GM12892 (cell line): ENCODE measurements around the gene DIS3.
"Not testable (repeated sequence)": the region's sequence is repeated elsewhere in the genome, so short reads cannot be mapped to it uniquely, and the experiment has no call there.

Source experiments
- DNase-seq: peaks from one replicate; pipeline ENCODE4 v3.0.0; 2011; ENCODE audit not compliant: insufficient read length
- FAIRE-seq: peaks from 2 replicates; lab custom pipeline; 2011; peaks lifted over from hg19 to GRCh38; lab: Jason Lieb, UNC
- POLR2A ChIP-seq: IDR thresholded peaks from 2 replicates; pipeline ENCODE4 v1.6.1; 2011; ENCODE audit warnings: low read depth, low read length, control low read depth
- POLR2AphosphoS5 ChIP-seq: IDR thresholded peaks from 2 replicates; pipeline ENCODE4 v1.6.1; 2011; ENCODE audit warnings: low read depth, low read length, control low read depth
- TAF1 ChIP-seq: IDR thresholded peaks from 2 replicates; pipeline ENCODE4 v1.6.1; 2011; ENCODE audit warnings: low read depth, mild to moderate bottlenecking, control low read depth, low read length, borderline replicate concordance

The DIS3 gene

GRCh38 chr13:72788831-72789230 lies 7.1 kb upstream of the DIS3 start:
- peak; percentile 60 for FAIRE-seq
- no peak for DNase-seq
- TF ChIP-seq POLR2AphosphoS5 (no peak), POLR2A (no peak), TAF1 (no peak)

- not testable (repeated sequence) for DNase-seq, FAIRE-seq
These were observed 3.0 kb upstream of the DIS3 start for GRCh38 chr13:72784679-72785078.

GRCh38 chr13:72782717-72783116 lies 1.0 kb upstream of the DIS3 start:
- DNase-seq (no peak), FAIRE-seq (no peak)
- TF ChIP-seq POLR2A = no peak
- TF ChIP-seq TAF1 = no peak
- no peak for TF ChIP-seq POLR2AphosphoS5

- TF ChIP-seq POLR2A (no peak), POLR2AphosphoS5 (no peak), TAF1 (no peak)
- peak; percentile 33 for FAIRE-seq
- DNase-seq = no peak
These were observed 7.7 kb downstream of the DIS3 start for GRCh38 chr13:72774019-72774418.

- no peak for FAIRE-seq
- DNase-seq = no peak
- TF ChIP-seq POLR2AphosphoS5 (no peak), TAF1 (no peak), POLR2A (no peak)
These were observed 18.3 kb downstream of the DIS3 start for GRCh38 chr13:72763411-72763810.

GRCh38 chr13:72760189-72760588 lies 21.5 kb downstream of the DIS3 start:
- DNase-seq (no peak), FAIRE-seq (peak; percentile 14)
- TF ChIP-seq TAF1 (no peak), POLR2A (no peak), POLR2AphosphoS5 (no peak)

- DNase-seq (no peak), FAIRE-seq (no peak)
- TF ChIP-seq POLR2A (no peak), TAF1 (no peak), POLR2AphosphoS5 (no peak)
These were observed 23.7 kb downstream of the DIS3 start for GRCh38 chr13:72757792-72758535.

GRCh38 chr13:72754111-72754510 lies 27.6 kb downstream of the DIS3 start:
- DNase-seq (no peak), FAIRE-seq (no peak)
- TF ChIP-seq TAF1 (no peak), POLR2AphosphoS5 (no peak), POLR2A (no peak)

GRCh38 chr13:72751220-72751619 lies 30.5 kb downstream of the DIS3 start:
- DNase-seq (no peak), FAIRE-seq (no peak)
- TF ChIP-seq POLR2A (no peak), POLR2AphosphoS5 (no peak), TAF1 (no peak)

GRCh38 chr13:72745260-72745659 lies 36.4 kb downstream of the DIS3 start:
- DNase-seq (no peak), FAIRE-seq (no peak)
- TF ChIP-seq POLR2AphosphoS5 (no peak), POLR2A (no peak), TAF1 (no peak)

GRCh38 chr13:72740015-72740414 lies 41.7 kb downstream of the DIS3 start:
- FAIRE-seq (no peak), DNase-seq (no peak)
- TF ChIP-seq TAF1 (no peak), POLR2AphosphoS5 (no peak), POLR2A (no peak)

- TF ChIP-seq POLR2AphosphoS5 (no peak), TAF1 (no peak), POLR2A (no peak)
- no peak for FAIRE-seq
- DNase-seq = no peak
These were observed 44.7 kb downstream of the DIS3 start for GRCh38 chr13:72737033-72737432.

GRCh38 chr13:72728290-72728605 lies 53.5 kb downstream of the DIS3 start:
- TF ChIP-seq POLR2AphosphoS5 = no peak
- TF ChIP-seq TAF1 = no peak
- DNase-seq (no peak), FAIRE-seq (no peak)
